Measurements from ENCODE around the gene RAPGEF5.

The RAPGEF5 gene

DNA sequence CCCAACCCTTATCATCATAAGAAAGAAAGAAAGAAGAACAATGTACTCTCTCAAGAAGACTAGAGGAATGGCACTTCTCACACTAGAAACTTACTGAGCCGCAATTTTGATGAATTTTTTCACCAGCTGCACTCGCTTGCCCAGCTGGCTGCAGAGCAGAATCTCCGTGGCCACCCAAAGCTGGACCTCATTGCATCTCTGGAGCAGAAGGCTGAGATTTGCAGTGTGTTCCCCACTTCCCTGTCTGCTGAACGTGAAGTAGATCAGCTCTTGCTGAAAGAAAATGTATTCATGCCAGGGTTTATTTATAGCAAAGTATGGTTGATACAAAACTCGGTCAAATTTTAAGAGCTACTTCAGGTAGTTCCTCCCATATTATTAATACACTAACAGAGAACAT lies 212.0 kb downstream of the RAPGEF5 start:
- no peak for DNase-seq

GRCh38 chr7:22143491-22143890 lies 213.5 kb downstream of the RAPGEF5 start:
- DNase-seq, result no peak

DNA sequence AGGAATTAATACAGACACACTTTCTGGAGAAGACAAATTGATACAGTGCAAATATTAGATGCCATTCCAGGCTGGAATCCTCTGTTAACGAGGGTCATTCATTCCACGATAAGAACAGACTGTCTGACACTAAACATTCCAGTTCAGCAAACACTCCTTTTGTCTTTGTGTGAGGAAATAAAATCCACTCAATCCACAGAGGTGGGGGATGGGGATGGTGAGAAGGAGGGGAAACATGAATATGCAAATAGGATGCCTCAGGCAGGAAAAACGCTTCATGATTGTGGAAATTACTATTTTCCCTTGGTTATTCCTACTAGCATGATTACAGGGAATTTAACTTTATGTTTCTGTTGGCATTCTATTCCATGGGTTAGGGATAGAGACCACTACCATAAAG lies 214.4 kb downstream of the RAPGEF5 start:
- no peak for DNase-seq

GRCh38 chr7:22141355-22141754 lies 215.6 kb downstream of the RAPGEF5 start:
- DNase-seq, result no peak

- no peak for DNase-seq
Measured at GRCh38 chr7:22140578-22140977, 216.4 kb downstream of the RAPGEF5 start.

- DNase-seq, result no peak
Measured at GRCh38 chr7:22138886-22139285, 218.1 kb downstream of the RAPGEF5 start.

DNA sequence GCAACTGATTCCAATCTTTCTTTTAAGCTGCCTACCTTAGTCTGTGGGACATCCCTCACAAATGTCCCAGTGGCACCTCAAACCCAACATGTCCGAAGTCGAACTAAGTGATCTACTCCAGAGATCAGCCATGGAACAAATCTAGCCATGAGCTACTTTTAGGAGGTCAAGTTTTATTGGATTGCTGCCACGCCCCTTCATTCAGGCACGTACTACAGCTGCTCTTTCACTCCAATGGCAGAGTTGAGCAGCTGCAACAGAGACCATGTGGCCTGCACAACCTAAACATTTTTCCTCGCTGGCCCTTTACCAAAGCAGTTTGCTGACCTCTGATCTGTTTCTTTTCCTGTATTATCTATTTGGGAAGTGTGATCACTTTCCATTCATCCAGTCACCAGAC lies 218.8 kb downstream of the RAPGEF5 start:
- DNase-seq, result no peak

DNA sequence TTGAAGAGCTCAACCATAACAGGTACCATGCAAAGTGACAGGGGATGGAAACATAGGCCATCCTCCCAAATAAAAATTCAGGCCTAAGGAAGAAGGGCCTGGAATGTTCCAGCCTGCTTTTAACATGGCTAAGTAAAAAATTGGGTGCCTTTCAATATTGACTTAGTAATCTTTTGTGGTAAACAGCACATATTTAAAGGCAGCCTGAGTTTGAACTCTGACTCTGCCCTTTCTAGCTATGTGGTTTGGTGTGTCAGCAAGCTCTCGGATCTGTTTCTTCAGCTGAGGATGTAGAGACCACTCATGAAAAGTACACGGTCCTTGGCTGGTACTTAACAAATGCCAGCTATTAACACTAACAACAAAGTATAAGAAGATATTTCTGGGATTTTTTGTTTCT lies 219.5 kb downstream of the RAPGEF5 start:
- DNase-seq, result no peak

- no peak for DNase-seq
Measured at GRCh38 chr7:22137026-22137425, 219.9 kb downstream of the RAPGEF5 start.

- DNase-seq, result no peak
Measured at GRCh38 chr7:22129819-22130580, 227.0 kb downstream of the RAPGEF5 start.

GRCh38 chr7:22129166-22129565 lies 227.8 kb downstream of the RAPGEF5 start:
- no peak for DNase-seq

DNA sequence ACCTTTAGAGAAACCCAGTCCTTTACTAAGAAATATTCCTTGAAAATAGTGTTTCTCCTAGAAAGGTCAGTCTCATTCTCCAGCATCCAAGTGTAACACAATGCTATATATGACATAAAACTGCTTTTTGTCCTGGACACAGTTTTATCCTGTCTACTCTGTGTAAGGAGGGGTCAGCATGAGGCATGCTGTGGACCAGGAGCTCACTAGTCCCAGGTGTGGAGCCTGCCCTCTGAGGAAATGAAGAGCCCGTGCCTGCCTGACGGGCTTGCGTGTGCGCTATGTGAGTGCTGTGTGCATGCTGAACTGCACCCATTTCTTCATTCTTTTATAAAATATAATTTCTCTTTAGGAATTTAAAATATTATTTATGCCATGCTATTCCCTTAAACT lies 228.4 kb downstream of the RAPGEF5 start:
- no peak for DNase-seq

- no peak for DNase-seq
Measured at GRCh38 chr7:22127835-22128527, 229.0 kb downstream of the RAPGEF5 start.

- no peak for DNase-seq
Measured at GRCh38 chr7:22125436-22125835, 231.5 kb downstream of the RAPGEF5 start.

DNA sequence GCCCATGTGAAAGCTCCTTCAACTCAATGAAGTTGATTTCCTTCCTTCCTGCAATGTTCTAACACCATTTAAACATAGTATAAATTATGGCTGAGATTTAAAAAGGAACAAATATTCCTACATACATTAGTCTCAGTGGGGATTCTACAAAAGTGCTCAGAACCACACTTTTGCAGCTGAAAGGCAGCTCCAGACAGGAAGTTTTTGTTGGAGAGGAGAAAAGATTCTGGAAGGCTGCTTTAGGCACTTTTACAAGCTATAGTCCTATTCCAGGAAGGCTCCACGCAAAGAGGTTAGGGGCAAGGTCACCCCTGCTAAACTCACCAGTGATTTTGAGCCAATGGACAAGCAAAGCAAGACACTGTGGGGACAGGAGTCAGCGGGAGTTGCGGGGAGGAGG lies 232.0 kb downstream of the RAPGEF5 start:
- no peak for DNase-seq

DNA sequence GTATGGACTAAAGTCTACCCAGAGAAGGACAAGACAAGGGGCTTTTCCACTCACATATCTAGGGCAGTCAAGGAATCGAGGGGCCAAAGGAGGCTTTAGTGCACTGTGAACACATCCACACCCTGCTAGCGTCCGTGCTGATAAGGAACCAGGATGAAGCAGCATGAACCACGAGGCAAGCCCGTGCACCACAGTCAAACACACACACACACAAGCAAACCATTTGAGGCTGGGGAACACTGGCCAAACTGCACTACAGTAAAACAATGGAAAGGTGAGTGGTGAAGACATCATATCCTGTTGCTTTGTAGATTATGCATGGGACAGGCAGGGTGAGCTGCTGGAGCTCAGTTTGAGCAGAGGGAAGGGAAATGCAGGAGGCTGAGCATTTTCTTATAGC lies 233.8 kb downstream of the RAPGEF5 start:
- DNase-seq, result no peak

DNA sequence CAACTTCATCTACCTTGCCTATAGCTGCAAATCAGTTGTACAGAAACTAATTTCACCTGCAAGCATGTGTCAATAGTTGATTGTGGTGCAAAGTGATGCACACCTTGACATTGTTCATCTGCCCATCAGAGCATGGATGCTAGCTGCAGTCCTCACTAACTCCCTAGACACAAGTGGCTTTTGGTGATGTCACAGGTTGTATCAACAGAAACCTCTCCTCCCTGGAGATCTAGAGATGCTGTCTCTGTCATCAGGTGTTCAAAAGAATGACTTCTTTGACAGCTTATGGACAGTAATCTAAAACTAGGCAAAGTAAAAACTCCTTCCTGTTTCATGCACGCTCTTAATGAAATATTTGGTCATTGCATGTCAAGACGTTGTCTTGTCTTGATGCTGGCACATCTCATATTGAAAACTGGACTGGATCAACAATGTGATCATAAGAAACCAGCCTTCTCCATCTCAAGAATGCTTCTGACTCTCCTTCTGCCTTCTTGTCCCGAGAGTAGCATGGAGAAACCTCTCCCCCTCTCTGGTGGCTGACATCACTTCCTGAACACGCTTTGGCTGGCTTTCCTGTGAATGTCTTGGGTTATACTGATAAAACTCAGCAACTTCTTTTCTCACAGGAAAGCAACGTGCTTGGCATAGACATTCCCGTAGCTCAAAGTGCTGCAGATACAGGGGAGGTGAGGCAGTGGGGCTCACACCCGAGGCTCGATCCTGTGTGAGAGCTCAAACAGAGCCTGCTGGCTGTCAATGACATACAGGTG lies 235.1 kb downstream of the RAPGEF5 start:
- no peak for DNase-seq

- DNase-seq, result no peak
Measured at GRCh38 chr7:22120391-22121053, 236.4 kb downstream of the RAPGEF5 start.

DNA sequence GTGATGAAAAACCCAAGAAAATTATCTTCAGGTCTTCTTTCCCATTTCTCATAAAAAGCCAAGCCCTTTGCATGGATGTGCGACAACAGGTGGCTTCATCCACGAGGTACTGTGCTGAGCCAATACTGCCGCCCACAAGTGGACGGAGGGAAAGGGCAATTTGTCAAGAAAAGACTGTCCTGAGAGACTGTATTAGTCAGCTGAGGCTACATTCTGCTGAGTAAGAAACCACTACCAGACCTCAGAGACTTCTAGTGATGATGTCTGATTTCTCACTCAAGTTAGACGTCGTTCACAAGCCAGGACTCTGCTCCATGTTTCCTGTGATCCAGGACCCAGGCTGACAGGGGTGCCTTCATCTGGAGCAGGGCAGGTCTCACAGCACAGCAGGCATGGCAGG lies 239.7 kb downstream of the RAPGEF5 start:
- DNase-seq, result no peak

GRCh38 chr7:22116451-22117030 lies 240.4 kb downstream of the RAPGEF5 start:
- no peak for DNase-seq

GRCh38 chr7:22115689-22116088 lies 241.3 kb downstream of the RAPGEF5 start:
- DNase-seq, result no peak

DNA sequence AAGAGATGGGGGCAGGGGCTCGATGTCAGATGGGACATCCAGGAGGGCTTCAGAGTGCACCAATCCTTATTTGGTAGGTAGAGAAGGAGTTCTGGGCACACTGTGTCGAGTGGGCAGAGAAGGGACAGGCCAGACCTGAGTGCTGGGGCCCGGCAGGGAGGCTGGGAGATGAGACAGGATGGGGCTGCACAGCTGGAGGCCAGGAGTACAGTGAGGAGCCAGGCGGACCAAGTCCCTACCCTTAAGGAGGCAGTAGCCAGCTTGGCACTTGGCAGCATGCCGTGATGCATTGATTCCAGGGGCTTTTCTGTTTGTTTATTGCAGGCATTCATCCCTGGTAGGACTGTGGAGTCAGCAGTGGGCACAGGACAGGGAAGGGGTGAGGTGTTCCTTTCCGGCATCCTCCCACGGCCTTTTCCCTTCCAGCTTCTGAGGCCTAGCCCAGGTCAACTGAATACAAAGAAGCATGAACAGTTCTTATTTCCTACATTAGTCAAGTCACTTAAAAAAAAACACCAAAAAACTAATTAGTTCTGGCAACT lies 242.4 kb downstream of the RAPGEF5 start:
- DNase-seq, result no peak

GRCh38 chr7:22113041-22113440 lies 243.9 kb downstream of the RAPGEF5 start:
- no peak for DNase-seq

Measured in NCI-H446 treated with DMSO at 0.1 percent for 48 hours (cell line).